ENCODE results near the gene ATP2B3. TPM values are rescaled to one million over a fixed set of nuclear protein-coding genes. Genes with fewer than 3 reads are reported as not detected.

Gene ATP2B3
- total and polyA plus RNA-seq, 9 of the 15 experiments (the other 6 are each of a cell fraction or from before 2014, with no cell fraction given): 0.04 TPM; not detected in 8

GRCh38 chrX:153469811-153470410 lies 47.5 kb upstream of the ATP2B3 start (continued):
- TF ChIP-seq HCFC1 (IDR thresholded peaks at IDR 0.05; ENCODE audit: low read depth, low read length) (no peak), MAX (CRISPR knock-in tag; IDR thresholded peaks at IDR 0.05) (peak; percentile 78), SIN3A (IDR thresholded peaks at IDR 0.05; ENCODE audit: borderline replicate concordance in 2 of 2, control insufficient read depth in 1 of 2, low read depth in 2 of 2, low read length in 2 of 2) (peak; percentile 56 to 99; a peak in 3 of 4 replicates), PML (IDR thresholded peaks at IDR 0.05; ENCODE audit: low read length) (no peak), SPI1 (IDR thresholded peaks at IDR 0.05; ENCODE audit: borderline replicate concordance, low read depth, low read length) (0 out of 2 replicates have a peak, but pooled peaks have one; percentile 15), POLR2B (IDR thresholded peaks at IDR 0.05; ENCODE audit: low read depth, partially characterized antibody) (no peak), KAT7 (CRISPR knock-in tag; IDR thresholded peaks at IDR 0.05; ENCODE audit: borderline replicate concordance) (no peak), POLR2AphosphoS5 (IDR thresholded peaks at IDR 0.05; ENCODE audit: control insufficient read depth, insufficient read depth, low read depth, low read length) (no peak), ZNF407 (IDR thresholded peaks at IDR 0.05; ENCODE audit: low read depth) (peak; percentile 86), RHOXF2B (CRISPR knock-in tag; conservative IDR thresholded peaks at IDR 0.05) (no peak), HMGXB4 (CRISPR knock-in tag; IDR thresholded peaks at IDR 0.05) (0 out of 2 replicates have a peak, but pooled peaks have one; percentile 54), NFE2 (IDR thresholded peaks at IDR 0.05; ENCODE audit: low read depth) (no peak), MEF2D (tag; conservative IDR thresholded peaks at IDR 0.05; ENCODE audit: low read depth) (no peak)

Measured in K562 (cell line).